ENCODE data around the gene NKRF.
A peak's percentile ranks its signal among the peaks of the same experiment; 100 is the strongest.

Gene NKRF

DNA sequence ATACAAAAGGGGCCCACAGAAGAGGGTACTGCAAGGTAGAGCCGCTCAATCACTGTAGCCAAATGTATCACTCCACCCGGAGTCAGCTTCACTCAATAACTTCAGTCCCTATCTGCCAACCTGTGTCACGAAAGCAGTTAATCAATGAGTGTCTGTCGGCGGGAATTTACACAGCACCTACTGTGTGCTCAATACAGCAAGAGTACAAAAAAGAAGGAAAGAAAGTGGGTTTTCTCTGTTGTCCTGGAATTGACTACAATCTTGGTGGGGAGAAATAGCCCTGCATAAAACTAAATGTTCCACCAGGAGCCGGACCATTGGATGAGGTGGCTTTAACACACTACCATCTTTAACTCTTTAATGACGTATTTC lies 780 bp upstream of the NKRF start:
- DNase-seq: no peak

- DNase-seq: no peak
These were observed 552 bp downstream of the NKRF start for GRCh38 chrX:119605464-119606279.

DNA sequence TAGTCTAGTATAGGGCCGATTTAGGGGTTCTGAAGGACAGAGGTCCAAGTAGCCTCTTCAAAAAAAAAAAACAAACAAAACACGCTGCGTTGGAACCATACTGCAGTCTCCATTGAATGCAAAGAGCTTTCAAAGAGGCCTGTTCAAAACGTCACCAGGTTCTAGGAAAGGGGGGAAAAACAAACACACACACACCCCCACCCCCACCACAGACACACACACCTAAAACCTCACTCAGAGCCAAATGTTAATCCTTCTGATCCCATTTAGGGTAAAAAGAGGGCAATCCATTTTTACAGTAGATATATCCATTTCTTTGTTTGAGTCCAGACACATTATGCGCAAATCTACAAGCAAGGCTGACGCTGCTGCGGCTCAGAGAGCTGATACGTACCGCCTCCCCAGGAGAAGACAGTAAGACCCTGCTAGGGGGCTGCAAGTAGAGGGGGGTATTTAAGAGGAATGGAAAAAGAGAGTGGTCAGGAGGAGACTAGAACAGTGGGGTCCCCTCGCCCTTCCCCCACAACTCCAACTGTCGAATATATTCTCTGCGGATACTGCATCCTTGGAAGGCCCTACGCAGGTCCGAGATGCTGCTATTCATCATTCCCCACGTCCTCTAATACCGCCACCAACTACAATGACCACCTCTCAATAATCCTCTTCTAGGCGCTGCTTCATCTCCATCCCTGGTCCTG lies 1.3 kb downstream of the NKRF start:
- no peak for DNase-seq

- DNase-seq: no peak
These were observed 3.4 kb downstream of the NKRF start for GRCh38 chrX:119602701-119603255.

GRCh38 chrX:119589810-119590209 lies 16.4 kb downstream of the NKRF start:
- DNase-seq: no peak

GRCh38 chrX:119583431-119584059 lies 22.7 kb downstream of the NKRF start:
- no peak for DNase-seq

DNA sequence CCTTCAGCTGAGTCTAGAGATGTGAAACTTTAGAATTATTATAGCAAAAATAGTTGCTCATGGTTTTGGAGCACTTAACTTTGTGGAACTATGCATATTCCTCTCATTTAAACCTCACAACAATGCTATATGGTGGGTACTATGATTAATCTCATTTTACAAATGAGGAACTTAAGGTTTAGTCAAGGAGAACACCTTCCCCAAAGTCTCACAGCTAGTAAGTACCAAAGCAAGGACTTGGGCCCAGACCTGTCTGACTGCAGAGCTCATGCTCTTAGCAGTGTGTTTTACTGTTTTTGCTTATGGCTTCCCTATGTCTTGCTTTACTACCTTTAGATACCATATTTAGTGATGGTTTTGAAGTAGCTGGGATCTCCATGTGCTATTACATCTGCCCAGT lies 26.8 kb downstream of the NKRF start:
- no peak for DNase-seq

- DNase-seq: peak; percentile 65
These were observed 31.6 kb downstream of the NKRF start, which contains the start of gene UBE2A for GRCh38 chrX:119574394-119575266. Gene UBE2A (plus strand): TSS chrX:119574563. CDS start chrX:119574712, 149 bp downstream.

GRCh38 chrX:119573840-119574393 lies 32.3 kb downstream of the NKRF start:
- DNase-seq: no peak

GRCh38 chrX:119573222-119573621 lies 33.0 kb downstream of the NKRF start:
- DNase-seq: no peak

- no peak for DNase-seq
These were observed 35.8 kb downstream of the NKRF start for GRCh38 chrX:119570351-119570835.

- peak; percentile 81 for DNase-seq
These were observed 41.0 kb downstream of the NKRF start, which contains the start of gene STEEP1 for GRCh38 chrX:119565107-119565663. Gene STEEP1 (minus strand): TSS chrX:119565409. CDS start chrX:119565355, 54 bp downstream.

DNA sequence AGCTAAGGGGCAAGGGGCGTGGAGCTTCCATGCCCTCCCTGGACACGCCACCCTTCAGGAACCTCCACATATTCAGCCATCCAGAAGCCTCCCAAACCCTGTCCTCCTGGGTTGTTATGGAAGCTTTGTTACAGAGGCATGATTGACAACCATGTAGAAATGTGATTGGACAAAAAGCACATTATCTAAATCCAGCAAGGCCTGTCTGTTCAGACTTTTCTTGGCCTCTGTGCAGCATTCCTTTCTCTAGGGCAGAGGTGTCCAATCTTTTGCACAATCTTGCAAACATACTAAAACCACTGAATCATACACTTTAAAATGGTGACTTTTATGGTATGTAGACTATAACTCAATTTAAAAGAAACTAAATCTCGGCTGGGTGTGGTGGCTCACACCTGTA lies 53.7 kb downstream of the NKRF start:
- DNase-seq: no peak

GRCh38 chrX:119549327-119550016 lies 56.8 kb downstream of the NKRF start:
- no peak for DNase-seq

GRCh38 chrX:119541188-119541587 lies 65.0 kb downstream of the NKRF start:
- DNase-seq: no peak

DNA sequence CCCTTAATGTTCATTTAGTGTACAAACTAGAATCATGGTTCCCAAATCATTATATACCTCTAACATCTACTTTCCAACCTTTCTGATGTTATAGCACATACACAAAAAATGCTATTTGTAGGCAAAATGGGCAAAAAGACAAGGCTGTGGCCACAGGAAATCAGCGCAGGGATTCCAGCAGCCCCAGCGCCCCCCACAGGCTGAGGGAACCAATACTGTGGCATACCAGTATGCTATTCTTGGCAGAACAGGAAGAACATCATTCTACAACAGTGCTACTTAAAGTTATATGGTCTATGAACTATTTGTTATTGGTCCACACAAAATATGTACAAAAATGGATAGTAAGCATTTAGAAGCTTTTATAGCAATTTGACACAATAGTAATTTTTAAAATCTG lies 66.4 kb downstream of the NKRF start:
- DNase-seq: no peak

Measured in SHP77 treated with DMSO at 0.1 percent for 48 hours (cell line).